Pancreas (tissue), 10 donors: ENCODE data around the gene MB. TPM values are rescaled to one million over a fixed set of nuclear protein-coding genes. Genes with fewer than 3 reads are reported as not detected.

Source experiments
- ATAC-seq, 4 donors: fragments of 200-7000 bp; cut with Tn5 transposase; one replicate each; pipeline versions ENCODE4 v1.8.0 to v1.9.1; 2020; ENCODE audit warnings: mild to moderate bottlenecking in 4 of 4, moderate library complexity in 4 of 4
- DNase-seq, 6 donors: peaks; one replicate each; pipeline ENCODE4 v3.0.0-alpha.2; 2020
- FAIRE-seq: peaks from 2 replicates; lab custom pipeline; 2012; peaks lifted over from hg19 to GRCh38; lab: Jason Lieb, UNC
- H3K27ac ChIP-seq, 4 donors: fragments of 200-600 bp; sonication (generic); 1 replicate in 3 of 4; 2 replicates in 1 of 4; pipeline versions ENCODE4 v1.5.0 to v1.8.0; 2020
- H3K27me3 ChIP-seq, 4 donors: fragments of 200-600 bp; one replicate each; pipeline ENCODE4 v1.8.0; 2021
- H3K36me3 ChIP-seq, 3 donors: fragments of 200-600 bp; sonication (generic) in 1 of 3; one replicate each; pipeline versions ENCODE4 v1.5.0 to v1.8.0; 2020 to 2021
- H3K4me1 ChIP-seq, 3 donors: fragments of 200-600 bp; one replicate each; pipeline ENCODE4 v1.8.0; 2021
- H3K4me3 ChIP-seq, 4 donors: fragments of 200-600 bp; sonication (generic) in 2 of 4; one replicate each; pipeline versions ENCODE4 v1.5.0 to v1.8.0; 2020 to 2021
- H3K9me3 ChIP-seq, 4 donors: fragments of 200-600 bp; one replicate each; pipeline ENCODE4 v1.8.0; 2021
- WGBS, 2 donors: extraction: QIAGEN DNeasy Blood & Tissue Kit; methylation state at CpG; one replicate each; pipeline ENCODE4 v1.1.7; 2013; 5-methylcytosine and 5-hydroxymethylcytosine counted together
- intact Hi-C, 3 donors: fragments of 100-400 bp; cut with DNase I; formaldehyde crosslinking; loops; one replicate each; pipeline versions ENCODE4 v1.11.1 to v1.14.2; 2022
- polyA plus RNA-seq, 2 donors: library from polyadenylated mRNA; stranded (reverse); fragments of 200-250 nt; gene quantifications; one replicate each; pipeline ENCODE4 v1.2.3, GENCODE V29; 2013
- total RNA-seq, 6 donors: library from RNA; stranded (reverse); fragmentation: NEBNext Ultra II Directional in 4 of 6; extraction: Animal tissue kit (Norgen Biotek cat#: 25700) in 4 of 6; gene quantifications; one replicate each; pipeline versions ENCODE4 v1.2.1 to v1.2.4, GENCODE V29; 2021 to 2023
- TF ChIP-seq, protein P1 (sequence below), 4 donors: fragments of 200-600 bp; sonication (generic) in 3 of 4; IDR thresholded peaks; one replicate each; pipeline versions ENCODE4 v1.5.0 to v1.8.0; 2021; ENCODE audit warnings: antibody characterized with exemption in 4 of 4
- donor health status: healthy with polysubstance abuse.
- donor health status: DM: no; HTN: no; CAD: no; lungs with moderate emphysema.
- donor health status: DM: no; HTN: no; CAD: no.
- donor health status: control.
- donor health status: control.
- donor health status: Bipolar disorder and iron deficiency.
- donor health status: DM: yes; HTN: yes; CAD: no.
- donor health status: DM: no; HTN: no; CAD: no.
- donor health status: DM: no; HTN: no; CAD: no.
- donor health status: DM: yes; HTN: yes; CAD: no.

The MB gene
- total and polyA plus RNA-seq, 8 donors: 0.46 to 6.6 (median 1.2) TPM; not detected in 2

- intact Hi-C loops: no loop called here
- Histone ChIP-seq H3K9me3 (no peaks in the 10 kb centered on the region), H3K36me3 (no peaks in the 10 kb centered on the region), H3K4me1 (peaks cover 0 to 4% (median 0%) of the 10 kb centered on the region in 3 donors), H3K4me3 (no peak overlapping the region), H3K27me3 (no peaks in the 10 kb centered on the region), H3K27ac (no peak overlapping the region)
- WGBS, 2 donors: 81 to 84% methylated on average over 4 of the region's 4 CpGs
- FAIRE-seq (no peak), ATAC-seq (no peak), DNase-seq (no peak)
- TF ChIP-seq, protein P1, sequence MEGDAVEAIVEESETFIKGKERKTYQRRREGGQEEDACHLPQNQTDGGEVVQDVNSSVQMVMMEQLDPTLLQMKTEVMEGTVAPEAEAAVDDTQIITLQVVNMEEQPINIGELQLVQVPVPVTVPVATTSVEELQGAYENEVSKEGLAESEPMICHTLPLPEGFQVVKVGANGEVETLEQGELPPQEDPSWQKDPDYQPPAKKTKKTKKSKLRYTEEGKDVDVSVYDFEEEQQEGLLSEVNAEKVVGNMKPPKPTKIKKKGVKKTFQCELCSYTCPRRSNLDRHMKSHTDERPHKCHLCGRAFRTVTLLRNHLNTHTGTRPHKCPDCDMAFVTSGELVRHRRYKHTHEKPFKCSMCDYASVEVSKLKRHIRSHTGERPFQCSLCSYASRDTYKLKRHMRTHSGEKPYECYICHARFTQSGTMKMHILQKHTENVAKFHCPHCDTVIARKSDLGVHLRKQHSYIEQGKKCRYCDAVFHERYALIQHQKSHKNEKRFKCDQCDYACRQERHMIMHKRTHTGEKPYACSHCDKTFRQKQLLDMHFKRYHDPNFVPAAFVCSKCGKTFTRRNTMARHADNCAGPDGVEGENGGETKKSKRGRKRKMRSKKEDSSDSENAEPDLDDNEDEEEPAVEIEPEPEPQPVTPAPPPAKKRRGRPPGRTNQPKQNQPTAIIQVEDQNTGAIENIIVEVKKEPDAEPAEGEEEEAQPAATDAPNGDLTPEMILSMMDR (IDR thresholded peaks at IDR 0.05): no peak
Observed at GRCh38 chr22:35592418-35592967, 24.6 kb downstream of the MB start.

DNA sequence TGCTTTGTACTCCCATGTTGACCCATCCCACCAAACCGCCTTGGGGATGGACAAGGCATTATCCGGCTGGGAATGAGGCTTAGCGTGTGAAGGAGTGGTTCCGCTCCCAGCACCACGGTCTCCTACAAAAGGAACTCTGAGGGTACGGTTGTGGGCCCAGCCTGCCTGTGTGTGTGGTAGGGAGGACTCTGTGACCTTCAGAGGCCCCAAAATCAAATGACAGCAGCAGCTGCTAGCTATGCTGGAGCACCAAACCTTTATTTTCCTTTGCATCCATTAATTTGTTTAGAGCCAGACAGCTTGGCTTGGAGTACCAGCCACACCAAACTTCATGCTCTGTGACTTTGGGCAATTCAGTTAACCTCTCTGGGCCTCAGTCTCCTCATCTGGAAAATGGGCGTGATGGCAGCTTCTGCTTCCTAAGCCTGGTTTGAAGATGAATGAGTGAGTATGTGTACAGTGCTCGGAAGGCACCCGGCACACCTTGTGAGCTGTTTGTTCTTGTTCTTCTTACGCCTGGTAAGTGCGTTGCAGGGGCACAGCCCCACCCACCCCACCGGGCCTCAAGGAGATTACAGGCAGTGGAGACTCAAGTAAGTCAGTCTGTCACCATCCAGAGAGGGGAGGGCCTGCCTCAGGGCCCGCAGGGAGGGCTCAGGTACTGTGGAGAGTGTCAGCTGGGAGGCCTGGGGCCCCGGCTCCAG, 25.3 kb downstream of the MB start:
- no peak for ATAC-seq
- intact Hi-C loops: no loop called here
- no peaks in the 10 kb centered on the region for H3K27me3 ChIP-seq
- no peak overlapping the region for H3K4me3 ChIP-seq
- FAIRE-seq: no peak
- TF ChIP-seq, protein P1 (IDR thresholded peaks at IDR 0.05): no peak
- no peaks in the 10 kb centered on the region for H3K36me3 ChIP-seq
- DNase-seq: no peak
- H3K4me1 ChIP-seq: no peaks in the 10 kb centered on the region
- 88 to 92% methylated on average over 14 of the region's 14 CpGs for WGBS, 2 donors
- no peak overlapping the region for H3K27ac ChIP-seq
- no peaks in the 10 kb centered on the region for H3K9me3 ChIP-seq

DNA sequence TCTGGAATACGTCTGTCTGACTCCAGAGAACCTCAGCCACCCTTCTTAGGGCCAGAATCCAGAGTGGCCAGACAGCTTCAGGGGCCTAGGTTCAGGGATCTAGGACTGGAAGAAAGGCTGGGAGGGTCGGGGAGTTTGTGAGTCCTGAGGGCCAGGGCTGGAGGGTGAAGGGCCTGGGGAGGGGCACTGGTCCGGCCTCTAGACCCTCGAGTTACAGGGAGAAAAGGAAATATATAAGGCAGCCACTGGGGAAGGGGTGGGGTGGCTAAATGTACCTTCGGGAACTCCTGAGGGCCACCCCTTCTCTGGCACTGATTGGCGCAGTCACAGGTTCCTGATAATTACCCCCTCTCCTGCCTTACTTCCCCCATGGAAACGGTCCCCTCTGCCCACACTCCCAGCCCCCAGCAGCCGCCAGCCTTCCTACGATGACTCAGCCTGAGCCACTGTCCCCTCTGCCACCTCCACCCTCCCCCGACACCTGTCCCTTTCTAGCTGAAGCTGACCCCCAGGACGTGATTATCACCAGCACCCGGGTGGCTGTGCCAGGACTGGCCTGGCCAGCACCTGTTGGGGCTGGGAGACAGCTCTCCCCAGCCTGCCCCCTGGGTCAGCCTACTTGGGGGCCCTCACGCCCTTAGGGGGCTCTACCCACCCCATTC, 26.4 kb downstream of the MB start:
- Histone ChIP-seq H3K27ac (no peak overlapping the region), H3K27me3 (no peaks in the 10 kb centered on the region), H3K4me3 (no peak overlapping the region), H3K4me1 (no peaks in the 10 kb centered on the region), H3K36me3 (no peaks in the 10 kb centered on the region), H3K9me3 (no peaks in the 10 kb centered on the region)
- no peak for DNase-seq
- ATAC-seq: peak in 1 of 4 donors; percentile 11
- 64 to 65% methylated on average over 9 to 13 of the region's 13 CpGs for WGBS, 2 donors
- FAIRE-seq: no peak
- intact Hi-C loops: no loop called here
- TF ChIP-seq, protein P1 (IDR thresholded peaks at IDR 0.05): no peak

DNA sequence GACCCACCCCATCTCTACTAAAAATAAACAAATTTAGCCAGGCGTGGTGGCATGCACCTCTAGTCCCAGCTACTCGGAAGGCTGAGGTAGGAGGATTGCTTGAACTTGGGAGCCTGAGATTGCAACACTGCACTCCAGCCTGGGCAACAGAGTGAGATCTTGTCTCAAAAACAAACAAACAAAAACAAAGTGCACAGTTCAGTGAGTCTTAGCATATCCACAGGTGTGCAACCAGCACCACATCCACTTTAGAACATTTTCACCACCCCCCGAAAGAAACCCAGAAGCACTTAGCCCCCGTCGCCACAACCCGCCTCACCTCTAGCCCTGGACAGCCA, 27.4 kb downstream of the MB start:
- Histone ChIP-seq H3K4me1 (no peaks in the 10 kb centered on the region), H3K27me3 (no peaks in the 10 kb centered on the region), H3K9me3 (no peaks in the 10 kb centered on the region), H3K27ac (no peak overlapping the region), H3K36me3 (no peaks in the 10 kb centered on the region), H3K4me3 (no peak overlapping the region)
- intact Hi-C loops: loop anchor here in 2 of 3 donors (5.0 to 10.0 kb wide), 2 partner anchors 162 to 235 kb away; no protein-coding TSS in a partner anchor
- DNase-seq (no peak), ATAC-seq (no peak), FAIRE-seq (no peak)
- 90 to 94% methylated on average over 6 of the region's 6 CpGs for WGBS, 2 donors
- TF ChIP-seq, protein P1 (IDR thresholded peaks at IDR 0.05): no peak
